IPS-18a (cell line): Measurements from ENCODE around the gene IL22RA2.

Source experiments
- H3K27ac ChIP-seq: one replicate; pipeline ENCODE4 v1.5.1; 2013; ENCODE audit warnings: low read length
- H3K27me3 ChIP-seq: one replicate; pipeline ENCODE4 v1.6.1; 2013; ENCODE audit warnings: mild to moderate bottlenecking, low read length; ENCODE audit not compliant: control insufficient read depth, insufficient read depth
- H3K36me3 ChIP-seq: one replicate; pipeline ENCODE4 v1.6.1; 2013; ENCODE audit warnings: low read depth, low read length; ENCODE audit not compliant: control insufficient read depth
- H3K4me1 ChIP-seq: one replicate; pipeline ENCODE4 v1.6.1; 2013; ENCODE audit warnings: low read depth, low read length; ENCODE audit not compliant: control insufficient read depth
- H3K4me3 ChIP-seq: one replicate; pipeline ENCODE4 v1.5.1; 2013; ENCODE audit warnings: low read length
- H3K9ac ChIP-seq: one replicate; pipeline ENCODE4 v1.6.1; 2013; ENCODE audit warnings: mild to moderate bottlenecking, low read length, moderate library complexity
- H3K9me3 ChIP-seq: one replicate; pipeline ENCODE4 v1.6.1; 2013; ENCODE audit warnings: low read depth, low read length; ENCODE audit not compliant: control insufficient read depth

Gene IL22RA2

GRCh38 chr6:137175868-137176245, 2.4 kb upstream of the IL22RA2 start:
- Histone ChIP-seq H3K9me3 (peaks cover 9% of the 10 kb centered on the region), H3K36me3 (no peaks in the 10 kb centered on the region), H3K27ac (no peak overlapping the region), H3K9ac (no peak overlapping the region), H3K27me3 (no peaks in the 10 kb centered on the region), H3K4me3 (no peak overlapping the region), H3K4me1 (peaks cover 15% of the 10 kb centered on the region)

- no peak overlapping the region for H3K27ac ChIP-seq
- no peak overlapping the region for H3K4me3 ChIP-seq
- peaks cover 15% of the 10 kb centered on the region for H3K4me1 ChIP-seq
- H3K27me3 ChIP-seq: no peaks in the 10 kb centered on the region
- no peaks in the 10 kb centered on the region for H3K36me3 ChIP-seq
- peaks cover 4% of the 10 kb centered on the region for H3K9me3 ChIP-seq
- no peak overlapping the region for H3K9ac ChIP-seq
Observed at GRCh38 chr6:137175157-137175867, 1.9 kb upstream of the IL22RA2 start.

- peaks cover 15% of the 10 kb centered on the region for H3K4me1 ChIP-seq
- H3K36me3 ChIP-seq: no peaks in the 10 kb centered on the region
- H3K9me3 ChIP-seq: no peaks in the 10 kb centered on the region
- no peak overlapping the region for H3K4me3 ChIP-seq
- H3K27me3 ChIP-seq: no peaks in the 10 kb centered on the region
- H3K27ac ChIP-seq: no peak overlapping the region
- no peak overlapping the region for H3K9ac ChIP-seq
Observed at GRCh38 chr6:137172734-137173431, 561 bp downstream of the IL22RA2 start.

- Histone ChIP-seq H3K36me3 (no peaks in the 10 kb centered on the region), H3K9ac (no peak overlapping the region), H3K9me3 (no peaks in the 10 kb centered on the region), H3K27ac (no peak overlapping the region), H3K27me3 (no peaks in the 10 kb centered on the region), H3K4me3 (no peak overlapping the region), H3K4me1 (peaks cover 15% of the 10 kb centered on the region)
Observed at GRCh38 chr6:137171824-137172733, 1.4 kb downstream of the IL22RA2 start.

GRCh38 chr6:137171053-137171374, 2.4 kb downstream of the IL22RA2 start:
- Histone ChIP-seq H3K27ac (no peak overlapping the region), H3K4me3 (no peak overlapping the region), H3K9me3 (no peaks in the 10 kb centered on the region)

GRCh38 chr6:137170266-137171052, 3.0 kb downstream of the IL22RA2 start:
- H3K27ac ChIP-seq: no peak overlapping the region
- H3K27me3 ChIP-seq: no peaks in the 10 kb centered on the region
- no peaks in the 10 kb centered on the region for H3K9me3 ChIP-seq
- H3K4me1 ChIP-seq: peaks cover 15% of the 10 kb centered on the region
- H3K36me3 ChIP-seq: no peaks in the 10 kb centered on the region
- H3K4me3 ChIP-seq: no peak overlapping the region
- no peak overlapping the region for H3K9ac ChIP-seq

More at GRCh38 chr6:137171053-137171374, 2.4 kb downstream of the IL22RA2 start:
- H3K36me3 ChIP-seq: no peaks in the 10 kb centered on the region
- peaks cover 15% of the 10 kb centered on the region for H3K4me1 ChIP-seq
- H3K27me3 ChIP-seq: no peaks in the 10 kb centered on the region
- no peak overlapping the region for H3K9ac ChIP-seq

GRCh38 chr6:137167702-137168377, 5.6 kb downstream of the IL22RA2 start:
- H3K9me3 ChIP-seq: peaks cover 12% of the 10 kb centered on the region

GRCh38 chr6:137166247-137167098, 7.0 kb downstream of the IL22RA2 start:
- H3K9me3 ChIP-seq: peaks cover 12% of the 10 kb centered on the region
- H3K4me3 ChIP-seq: no peak overlapping the region
- no peaks in the 10 kb centered on the region for H3K36me3 ChIP-seq
- no peaks in the 10 kb centered on the region for H3K27me3 ChIP-seq
- H3K4me1 ChIP-seq: peaks cover 2% of the 10 kb centered on the region
- no peak overlapping the region for H3K9ac ChIP-seq
- no peak overlapping the region for H3K27ac ChIP-seq

More at GRCh38 chr6:137167702-137168377, 5.6 kb downstream of the IL22RA2 start:
- H3K36me3 ChIP-seq: no peaks in the 10 kb centered on the region
- no peak overlapping the region for H3K27ac ChIP-seq
- no peak overlapping the region for H3K4me3 ChIP-seq
- H3K27me3 ChIP-seq: no peaks in the 10 kb centered on the region
- H3K4me1 ChIP-seq: peaks cover 15% of the 10 kb centered on the region
- no peak overlapping the region for H3K9ac ChIP-seq

GRCh38 chr6:137165375-137166246, 7.8 kb downstream of the IL22RA2 start:
- no peaks in the 10 kb centered on the region for H3K36me3 ChIP-seq
- no peak overlapping the region for H3K27ac ChIP-seq
- H3K9me3 ChIP-seq: peaks cover 12% of the 10 kb centered on the region
- no peaks in the 10 kb centered on the region for H3K4me1 ChIP-seq
- H3K27me3 ChIP-seq: no peaks in the 10 kb centered on the region
- no peak overlapping the region for H3K4me3 ChIP-seq
- H3K9ac ChIP-seq: no peak overlapping the region
